HL-60 (cell line): ENCODE data around the gene APOH.

ENCODE experiments used
- GABPA ChIP-seq: IDR thresholded peaks from 2 replicates; pipeline ENCODE4 v1.6.1; 2012; ENCODE audit warnings: low read depth
- POLR2AphosphoS5 ChIP-seq: IDR thresholded peaks from 2 replicates; pipeline ENCODE4 v1.6.1; 2012; ENCODE audit warnings: low read depth
- SPI1 ChIP-seq: IDR thresholded peaks from 2 replicates; pipeline ENCODE4 v1.6.1; 2012; ENCODE audit warnings: low read depth, mild to moderate bottlenecking, borderline replicate concordance
- TF ChIP-seq, protein P1 (sequence below): IDR thresholded peaks from one replicate; pipeline ENCODE4 v1.5.1; 2011; ENCODE audit warnings: low read length, control low read depth, inconsistent platforms; ENCODE audit not compliant: insufficient read depth
- TF ChIP-seq, protein P2 (sequence below): IDR thresholded peaks from 2 replicates; pipeline ENCODE4 v1.6.1; 2012; ENCODE audit warnings: low read depth; ENCODE audit not compliant: insufficient replicate concordance

DNA sequence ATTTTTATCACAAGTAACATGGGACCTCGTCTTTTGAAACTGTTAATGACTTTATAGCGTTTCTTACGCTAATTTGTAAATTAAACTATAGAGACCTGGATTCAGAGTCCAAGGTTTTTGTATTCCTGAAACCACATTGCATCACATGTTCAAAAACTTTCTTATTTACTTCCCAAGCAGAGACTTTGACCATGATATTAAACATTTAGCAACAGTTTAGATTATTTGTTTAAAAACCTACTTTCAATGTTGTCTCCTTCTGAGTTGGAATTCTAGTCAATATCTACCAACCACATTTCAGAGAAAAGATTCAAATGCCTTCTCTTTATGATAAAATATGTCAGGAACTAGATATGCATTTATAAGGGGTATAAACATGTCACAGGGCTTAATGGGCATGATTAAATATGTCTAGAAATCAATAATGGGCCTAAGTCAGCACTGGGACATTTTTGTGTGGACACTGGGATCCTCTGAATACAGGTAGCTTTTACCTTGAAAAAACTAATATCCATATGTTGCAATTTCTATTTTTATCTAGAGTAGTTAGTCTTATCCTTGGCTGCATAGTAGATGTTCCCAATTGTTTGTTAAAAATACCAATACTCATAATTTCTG, 6.3 kb upstream of the APOH start:
- TF ChIP-seq, protein P1, sequence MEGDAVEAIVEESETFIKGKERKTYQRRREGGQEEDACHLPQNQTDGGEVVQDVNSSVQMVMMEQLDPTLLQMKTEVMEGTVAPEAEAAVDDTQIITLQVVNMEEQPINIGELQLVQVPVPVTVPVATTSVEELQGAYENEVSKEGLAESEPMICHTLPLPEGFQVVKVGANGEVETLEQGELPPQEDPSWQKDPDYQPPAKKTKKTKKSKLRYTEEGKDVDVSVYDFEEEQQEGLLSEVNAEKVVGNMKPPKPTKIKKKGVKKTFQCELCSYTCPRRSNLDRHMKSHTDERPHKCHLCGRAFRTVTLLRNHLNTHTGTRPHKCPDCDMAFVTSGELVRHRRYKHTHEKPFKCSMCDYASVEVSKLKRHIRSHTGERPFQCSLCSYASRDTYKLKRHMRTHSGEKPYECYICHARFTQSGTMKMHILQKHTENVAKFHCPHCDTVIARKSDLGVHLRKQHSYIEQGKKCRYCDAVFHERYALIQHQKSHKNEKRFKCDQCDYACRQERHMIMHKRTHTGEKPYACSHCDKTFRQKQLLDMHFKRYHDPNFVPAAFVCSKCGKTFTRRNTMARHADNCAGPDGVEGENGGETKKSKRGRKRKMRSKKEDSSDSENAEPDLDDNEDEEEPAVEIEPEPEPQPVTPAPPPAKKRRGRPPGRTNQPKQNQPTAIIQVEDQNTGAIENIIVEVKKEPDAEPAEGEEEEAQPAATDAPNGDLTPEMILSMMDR, result no peak
- TF ChIP-seq, protein P2, sequence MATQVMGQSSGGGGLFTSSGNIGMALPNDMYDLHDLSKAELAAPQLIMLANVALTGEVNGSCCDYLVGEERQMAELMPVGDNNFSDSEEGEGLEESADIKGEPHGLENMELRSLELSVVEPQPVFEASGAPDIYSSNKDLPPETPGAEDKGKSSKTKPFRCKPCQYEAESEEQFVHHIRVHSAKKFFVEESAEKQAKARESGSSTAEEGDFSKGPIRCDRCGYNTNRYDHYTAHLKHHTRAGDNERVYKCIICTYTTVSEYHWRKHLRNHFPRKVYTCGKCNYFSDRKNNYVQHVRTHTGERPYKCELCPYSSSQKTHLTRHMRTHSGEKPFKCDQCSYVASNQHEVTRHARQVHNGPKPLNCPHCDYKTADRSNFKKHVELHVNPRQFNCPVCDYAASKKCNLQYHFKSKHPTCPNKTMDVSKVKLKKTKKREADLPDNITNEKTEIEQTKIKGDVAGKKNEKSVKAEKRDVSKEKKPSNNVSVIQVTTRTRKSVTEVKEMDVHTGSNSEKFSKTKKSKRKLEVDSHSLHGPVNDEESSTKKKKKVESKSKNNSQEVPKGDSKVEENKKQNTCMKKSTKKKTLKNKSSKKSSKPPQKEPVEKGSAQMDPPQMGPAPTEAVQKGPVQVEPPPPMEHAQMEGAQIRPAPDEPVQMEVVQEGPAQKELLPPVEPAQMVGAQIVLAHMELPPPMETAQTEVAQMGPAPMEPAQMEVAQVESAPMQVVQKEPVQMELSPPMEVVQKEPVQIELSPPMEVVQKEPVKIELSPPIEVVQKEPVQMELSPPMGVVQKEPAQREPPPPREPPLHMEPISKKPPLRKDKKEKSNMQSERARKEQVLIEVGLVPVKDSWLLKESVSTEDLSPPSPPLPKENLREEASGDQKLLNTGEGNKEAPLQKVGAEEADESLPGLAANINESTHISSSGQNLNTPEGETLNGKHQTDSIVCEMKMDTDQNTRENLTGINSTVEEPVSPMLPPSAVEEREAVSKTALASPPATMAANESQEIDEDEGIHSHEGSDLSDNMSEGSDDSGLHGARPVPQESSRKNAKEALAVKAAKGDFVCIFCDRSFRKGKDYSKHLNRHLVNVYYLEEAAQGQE, result no peak
- no peak for TF ChIP-seq POLR2AphosphoS5
- TF ChIP-seq GABPA, result no peak
- no peak for TF ChIP-seq SPI1
